ENCODE results near the gene PMF1.

The PMF1 gene, protein sequence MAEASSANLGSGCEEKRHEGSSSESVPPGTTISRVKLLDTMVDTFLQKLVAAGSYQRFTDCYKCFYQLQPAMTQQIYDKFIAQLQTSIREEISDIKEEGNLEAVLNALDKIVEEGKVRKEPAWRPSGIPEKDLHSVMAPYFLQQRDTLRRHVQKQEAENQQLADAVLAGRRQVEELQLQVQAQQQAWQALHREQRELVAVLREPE

DNA sequence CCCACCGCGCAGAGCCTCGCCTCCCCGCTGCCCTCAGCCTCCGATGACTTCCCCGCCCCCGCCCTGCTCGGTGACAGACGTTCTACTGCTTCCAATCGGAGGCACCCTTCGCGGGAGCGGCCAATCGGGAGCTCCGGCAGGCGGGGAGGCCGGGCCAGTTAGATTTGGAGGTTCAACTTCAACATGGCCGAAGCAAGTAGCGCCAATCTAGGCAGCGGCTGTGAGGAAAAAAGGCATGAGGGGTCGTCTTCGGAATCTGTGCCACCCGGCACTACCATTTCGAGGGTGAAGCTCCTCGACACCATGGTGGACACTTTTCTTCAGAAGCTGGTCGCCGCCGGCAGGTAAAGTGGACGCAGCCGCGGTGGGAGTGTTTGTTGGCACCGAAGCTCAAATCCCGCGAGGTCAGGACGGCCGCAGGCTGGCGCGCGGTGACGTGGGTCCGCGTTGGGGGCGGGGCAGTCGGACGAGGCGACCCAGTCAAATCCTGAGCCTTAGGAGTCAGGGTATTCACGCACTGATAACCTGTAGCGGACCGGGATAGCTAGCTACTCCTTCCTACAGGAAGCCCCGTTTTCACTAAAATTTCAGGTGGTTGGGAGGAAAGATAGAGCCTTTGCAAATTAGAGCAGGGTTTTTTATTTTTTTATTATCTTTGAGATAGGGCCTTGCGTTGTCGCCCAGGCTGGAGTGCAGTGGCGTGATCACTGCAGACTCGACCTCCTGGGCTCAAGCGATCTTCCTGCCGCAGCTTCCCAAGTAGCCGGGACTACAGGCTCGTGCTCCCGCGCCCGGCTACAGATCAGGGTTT, at the start of gene PMF1:
Gene PMF1, plus strand, starts transcription at position 175 of the 811 bp plus-strand sequence. Its CDS starts 9 bp downstream, at position 184.
- TF ChIP-seq, protein P1, sequence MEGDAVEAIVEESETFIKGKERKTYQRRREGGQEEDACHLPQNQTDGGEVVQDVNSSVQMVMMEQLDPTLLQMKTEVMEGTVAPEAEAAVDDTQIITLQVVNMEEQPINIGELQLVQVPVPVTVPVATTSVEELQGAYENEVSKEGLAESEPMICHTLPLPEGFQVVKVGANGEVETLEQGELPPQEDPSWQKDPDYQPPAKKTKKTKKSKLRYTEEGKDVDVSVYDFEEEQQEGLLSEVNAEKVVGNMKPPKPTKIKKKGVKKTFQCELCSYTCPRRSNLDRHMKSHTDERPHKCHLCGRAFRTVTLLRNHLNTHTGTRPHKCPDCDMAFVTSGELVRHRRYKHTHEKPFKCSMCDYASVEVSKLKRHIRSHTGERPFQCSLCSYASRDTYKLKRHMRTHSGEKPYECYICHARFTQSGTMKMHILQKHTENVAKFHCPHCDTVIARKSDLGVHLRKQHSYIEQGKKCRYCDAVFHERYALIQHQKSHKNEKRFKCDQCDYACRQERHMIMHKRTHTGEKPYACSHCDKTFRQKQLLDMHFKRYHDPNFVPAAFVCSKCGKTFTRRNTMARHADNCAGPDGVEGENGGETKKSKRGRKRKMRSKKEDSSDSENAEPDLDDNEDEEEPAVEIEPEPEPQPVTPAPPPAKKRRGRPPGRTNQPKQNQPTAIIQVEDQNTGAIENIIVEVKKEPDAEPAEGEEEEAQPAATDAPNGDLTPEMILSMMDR (IDR thresholded peaks at IDR 0.05; ENCODE audit: low read depth, low read length): no peak
- H3K4me3 ChIP-seq (ENCODE audit: low read depth, low read length): peak within 1 kb of the TSS; percentile 79

DNA sequence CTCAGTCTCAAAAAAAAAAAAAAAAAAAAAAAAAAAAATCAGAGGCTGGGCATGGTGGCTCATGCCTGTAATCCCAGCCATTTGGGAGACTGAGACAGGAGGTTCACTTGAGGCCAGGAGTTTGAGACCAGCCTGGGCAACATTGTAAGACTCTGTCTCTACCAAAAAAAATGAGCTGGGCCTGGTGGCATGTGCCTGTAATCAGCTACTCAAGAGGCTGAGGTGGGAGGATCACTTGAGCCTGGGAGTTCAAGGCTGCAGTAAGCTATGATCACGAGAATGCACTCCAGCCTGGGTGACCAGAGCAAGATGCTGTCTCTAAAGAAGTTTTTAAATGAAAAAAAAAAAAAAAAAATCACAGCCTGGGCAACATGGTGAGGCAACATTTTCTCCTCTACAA, 49.1 kb upstream of the PMF1 start:
- TF ChIP-seq, protein P1 (IDR thresholded peaks at IDR 0.05; ENCODE audit: low read depth, low read length): no peak

DNA sequence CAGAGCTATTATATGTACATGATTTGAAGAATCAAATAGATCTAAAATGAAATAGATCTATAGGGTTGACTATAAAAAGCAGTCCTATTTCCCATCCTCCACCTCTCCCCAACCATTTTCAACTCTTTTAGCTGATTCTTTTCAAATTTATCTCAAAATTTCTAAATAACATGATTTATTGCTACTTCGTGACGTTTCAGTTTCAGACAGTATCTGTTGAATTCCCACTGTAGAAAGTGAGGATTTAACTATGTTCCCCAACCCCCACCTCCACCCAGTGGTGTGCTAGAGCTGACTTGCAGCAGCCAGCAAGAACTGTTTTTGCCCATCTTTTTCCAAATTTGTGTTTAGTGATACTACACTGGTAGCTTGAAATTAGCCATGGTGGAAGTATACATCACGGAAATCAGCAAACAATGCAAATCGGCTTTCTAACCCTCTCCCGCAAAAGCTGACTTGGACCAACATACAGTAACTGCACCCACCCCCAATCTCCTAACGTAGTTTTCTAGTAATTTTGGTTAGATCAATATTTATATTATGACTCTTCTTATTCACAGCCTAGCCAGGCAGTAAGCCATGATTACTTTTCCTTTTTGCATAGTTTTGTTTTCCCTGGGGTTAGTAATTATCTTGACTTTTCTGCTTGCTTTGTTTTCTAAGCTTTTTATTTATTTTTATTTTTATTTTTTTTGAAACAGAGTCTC, 48.5 kb upstream of the PMF1 start:
- H3K4me3 ChIP-seq (ENCODE audit: low read depth, low read length): no peak overlapping the region
- TF ChIP-seq, protein P1 (IDR thresholded peaks at IDR 0.05; ENCODE audit: low read depth, low read length): no peak

More for the DNA sequence above, 49.1 kb upstream of the PMF1 start:
- H3K4me3 ChIP-seq (ENCODE audit: low read depth, low read length): no peak overlapping the region

DNA sequence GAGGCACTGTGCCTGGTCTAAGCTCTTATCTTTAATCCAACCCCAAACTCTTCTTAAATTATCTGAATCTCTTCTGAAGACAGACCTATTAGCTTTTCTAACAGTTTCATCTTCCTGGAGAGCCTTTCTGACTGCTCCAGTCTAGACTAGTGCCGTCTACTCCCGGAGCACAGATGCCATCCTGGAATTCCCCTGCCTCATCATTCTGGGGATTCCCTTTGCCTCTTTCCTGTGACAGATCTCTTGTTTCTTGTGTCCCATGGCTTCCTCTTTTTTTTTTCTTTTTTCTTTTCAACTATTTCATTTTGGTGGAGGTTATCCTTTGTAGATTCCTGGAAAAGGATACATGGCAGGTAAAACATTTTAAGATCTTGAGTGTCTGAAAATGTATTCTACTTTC, 47.7 kb upstream of the PMF1 start:
- no peak overlapping the region for H3K4me3 ChIP-seq (ENCODE audit: low read depth, low read length)
- TF ChIP-seq, protein P1 (IDR thresholded peaks at IDR 0.05; ENCODE audit: low read depth, low read length): no peak

DNA sequence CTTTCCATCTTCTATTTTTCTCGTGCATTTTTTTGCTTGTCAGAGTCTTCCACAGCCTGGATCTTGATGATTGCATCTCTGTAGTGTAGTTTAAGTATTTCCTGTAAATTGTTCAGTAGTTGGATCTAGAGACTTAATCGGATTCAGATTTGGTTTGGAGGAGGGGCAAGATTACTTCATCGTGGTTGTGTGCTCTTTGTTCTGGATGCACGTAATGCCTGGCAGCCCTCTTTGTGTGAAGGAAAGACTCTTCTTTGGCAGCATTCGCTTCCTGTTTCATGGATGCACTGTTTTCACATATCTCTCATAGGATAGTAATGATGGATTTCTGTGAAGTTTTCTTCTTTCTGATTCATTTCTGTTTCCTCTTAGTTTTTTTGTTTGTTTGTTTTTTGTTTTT, 45.3 kb upstream of the PMF1 start:
- no peak overlapping the region for H3K4me3 ChIP-seq (ENCODE audit: low read depth, low read length)
- TF ChIP-seq, protein P1 (IDR thresholded peaks at IDR 0.05; ENCODE audit: low read depth, low read length): no peak

DNA sequence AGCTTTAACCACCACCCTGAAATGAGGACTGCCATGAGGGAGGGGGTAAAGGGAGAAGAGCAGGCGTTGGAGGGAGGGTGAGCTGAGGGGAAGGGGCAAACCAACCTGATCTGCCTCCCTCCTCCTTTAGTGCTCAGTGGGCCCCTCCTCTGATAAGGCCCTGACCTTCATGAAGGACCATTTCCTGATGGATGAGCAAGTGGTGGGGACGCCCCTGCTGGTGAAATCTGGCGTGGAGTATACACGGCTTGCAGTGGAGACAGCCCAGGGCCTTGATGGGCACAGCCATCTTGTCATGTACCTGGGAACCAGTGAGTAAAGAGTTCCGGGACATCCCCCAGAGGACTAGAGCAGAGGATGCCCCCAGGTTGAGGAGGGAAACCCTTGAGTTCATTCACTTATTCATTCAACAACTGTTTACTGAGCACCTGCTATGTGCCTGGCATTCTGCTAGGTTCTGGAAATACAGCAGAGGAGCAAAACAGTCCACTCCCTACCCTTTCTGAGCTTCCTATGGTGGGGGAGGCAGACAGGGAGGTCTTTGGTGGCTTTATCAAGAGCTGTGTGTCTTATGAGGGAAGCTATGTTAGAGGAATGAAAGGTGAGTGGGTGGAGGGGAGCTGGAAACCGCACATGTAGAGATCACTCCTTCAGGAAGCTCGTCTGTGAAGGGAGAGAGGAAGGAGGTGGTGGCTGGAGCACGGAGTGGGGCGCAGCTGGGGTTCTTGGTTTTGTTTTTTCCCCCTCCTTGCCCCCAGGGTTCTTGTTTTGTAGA, 39.9 kb upstream of the PMF1 start:
- TF ChIP-seq, protein P1 (IDR thresholded peaks at IDR 0.05; ENCODE audit: low read depth, low read length): no peak
- no peak overlapping the region for H3K4me3 ChIP-seq (ENCODE audit: low read depth, low read length)

All from WI38 (cell line).